Stimulated activated naive CD8-positive, alpha-beta T cell treated with anti-CD3 and anti-CD28 coated beads, Interleukin-15, Interleukin-2, amounts not matched to agents 100 ng/mL and 50 ng/mL, for 24 hours (primary cell): ENCODE results near the gene EDN3.

Experiments
- H3K27ac Mint-ChIP-seq: one replicate; pipeline ENCODE4 v1.8.0; 2021; ENCODE audit warnings: mild to moderate bottlenecking, mixed read lengths
- H3K27me3 Mint-ChIP-seq: one replicate; pipeline ENCODE4 v1.8.0; 2021; ENCODE audit warnings: mixed read lengths
- H3K36me3 Mint-ChIP-seq: one replicate; pipeline ENCODE4 v1.8.0; 2021; ENCODE audit warnings: low read depth, mixed read lengths
- H3K4me1 Mint-ChIP-seq: one replicate; pipeline ENCODE4 v1.8.0; 2021; ENCODE audit warnings: low read depth, mixed read lengths
- H3K4me3 Mint-ChIP-seq: one replicate; pipeline ENCODE4 v1.8.0; 2021; ENCODE audit warnings: mild to moderate bottlenecking, mixed read lengths
- H3K9me3 Mint-ChIP-seq: one replicate; pipeline ENCODE4 v1.8.0; 2021; ENCODE audit warnings: mixed read lengths

The EDN3 gene, protein sequence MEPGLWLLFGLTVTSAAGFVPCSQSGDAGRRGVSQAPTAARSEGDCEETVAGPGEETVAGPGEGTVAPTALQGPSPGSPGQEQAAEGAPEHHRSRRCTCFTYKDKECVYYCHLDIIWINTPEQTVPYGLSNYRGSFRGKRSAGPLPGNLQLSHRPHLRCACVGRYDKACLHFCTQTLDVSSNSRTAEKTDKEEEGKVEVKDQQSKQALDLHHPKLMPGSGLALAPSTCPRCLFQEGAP

DNA sequence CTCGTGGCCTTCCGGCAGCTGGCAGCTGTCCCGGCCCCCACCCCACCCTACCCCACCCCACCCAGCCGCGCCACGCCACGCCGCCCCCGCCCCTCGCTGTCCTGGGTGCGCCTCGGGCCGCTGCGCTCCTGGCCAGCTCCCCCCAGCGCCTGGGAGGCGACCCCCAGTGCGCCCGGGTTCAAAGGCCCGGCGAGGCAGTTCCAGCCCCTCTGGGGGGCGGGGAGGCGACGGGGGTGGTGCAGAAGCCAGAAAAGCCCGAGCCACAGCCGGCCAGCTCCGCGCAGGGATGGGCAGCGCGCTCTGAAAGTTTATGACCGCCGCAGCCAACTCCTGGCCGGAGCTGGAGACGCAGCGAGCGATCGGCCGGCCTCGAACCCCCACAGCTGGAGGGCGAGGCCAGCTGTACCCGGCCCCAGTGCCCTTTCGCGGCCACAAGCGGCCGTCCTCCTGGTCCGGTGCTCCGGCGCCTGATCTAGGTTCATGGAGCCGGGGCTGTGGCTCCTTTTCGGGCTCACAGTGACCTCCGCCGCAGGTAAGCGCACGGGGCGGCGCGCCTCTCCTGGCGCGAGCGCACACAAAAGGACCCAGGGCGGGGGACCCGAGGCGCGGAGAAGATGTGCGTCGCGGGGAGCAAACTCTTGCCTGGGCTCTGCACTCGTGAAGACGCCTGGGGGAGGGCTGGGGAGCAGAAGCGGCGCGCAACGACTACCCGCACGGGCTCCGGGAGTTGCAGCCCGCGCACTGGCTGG, at the start of gene EDN3:
TSS of gene EDN3 (plus strand) at position 279 of the 749 bp plus-strand sequence. CDS start at position 481, 202 bp downstream.
- Mint-ChIP-seq H3K36me3 (no peaks in the 10 kb centered on the region), H3K27me3 (peaks cover 52% of the 10 kb centered on the region), H3K27ac (no peak within 1 kb of the TSS), H3K4me1 (no peaks in the 10 kb centered on the region), H3K9me3 (no peaks in the 10 kb centered on the region), H3K4me3 (no peak within 1 kb of the TSS)

DNA sequence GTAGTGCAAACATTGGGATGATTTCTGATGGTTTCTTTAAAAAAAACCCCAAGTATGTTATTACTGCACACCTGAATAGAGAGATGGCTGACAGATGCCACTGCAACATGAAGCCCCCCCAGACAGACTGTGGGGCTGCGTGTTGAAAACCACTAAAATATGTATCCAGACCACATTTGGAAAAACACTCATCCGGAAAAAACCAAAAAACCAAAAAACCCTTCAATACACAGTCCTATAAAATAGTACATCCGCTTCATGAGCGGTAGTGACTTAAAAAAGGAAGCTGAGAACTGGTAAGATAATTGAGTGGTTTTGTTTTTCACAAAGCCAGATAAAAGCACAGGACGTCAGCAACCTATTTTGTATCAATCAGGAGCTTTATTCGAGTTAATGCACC, 47.1 kb upstream of the EDN3 start:
- Mint-ChIP-seq H3K27ac (peak overlapping the region; percentile 87), H3K27me3 (no peaks in the 10 kb centered on the region), H3K9me3 (peaks cover 15% of the 10 kb centered on the region), H3K36me3 (peaks cover 43% of the 10 kb centered on the region), H3K4me3 (peak overlapping the region; percentile 44), H3K4me1 (peaks cover 62% of the 10 kb centered on the region)

DNA sequence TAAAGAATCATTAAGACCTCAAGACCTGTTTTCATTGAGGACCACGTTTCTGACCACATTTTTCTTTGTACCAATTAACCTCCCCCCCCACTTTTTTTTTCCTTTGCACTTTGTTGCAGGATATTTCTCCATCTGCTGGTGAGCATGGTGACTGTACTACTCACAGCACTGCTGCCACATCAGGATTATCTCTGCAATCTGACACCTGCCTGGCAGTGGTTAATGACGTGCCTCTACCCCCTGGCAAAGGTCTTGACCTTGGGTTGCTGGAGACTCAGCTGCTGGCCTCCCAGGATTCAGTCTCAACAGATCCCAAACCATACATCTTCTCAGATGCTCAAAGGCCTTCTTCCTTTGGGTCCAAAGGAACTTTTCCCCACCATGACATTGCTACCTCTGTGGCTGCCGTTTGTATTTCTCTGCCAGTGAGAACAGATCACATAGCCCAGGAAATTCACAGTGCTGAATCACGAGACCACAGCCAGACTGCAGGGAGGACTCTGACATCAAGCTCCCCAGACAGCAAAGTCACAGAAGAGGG, 46.6 kb upstream of the EDN3 start:
- H3K9me3 Mint-ChIP-seq = peaks cover 15% of the 10 kb centered on the region
- H3K27ac Mint-ChIP-seq = peak overlapping the region; percentile 87
- no peaks in the 10 kb centered on the region for H3K27me3 Mint-ChIP-seq
- H3K4me1 Mint-ChIP-seq = peaks cover 62% of the 10 kb centered on the region
- peak overlapping the region; percentile 44 for H3K4me3 Mint-ChIP-seq
- peaks cover 43% of the 10 kb centered on the region for H3K36me3 Mint-ChIP-seq

DNA sequence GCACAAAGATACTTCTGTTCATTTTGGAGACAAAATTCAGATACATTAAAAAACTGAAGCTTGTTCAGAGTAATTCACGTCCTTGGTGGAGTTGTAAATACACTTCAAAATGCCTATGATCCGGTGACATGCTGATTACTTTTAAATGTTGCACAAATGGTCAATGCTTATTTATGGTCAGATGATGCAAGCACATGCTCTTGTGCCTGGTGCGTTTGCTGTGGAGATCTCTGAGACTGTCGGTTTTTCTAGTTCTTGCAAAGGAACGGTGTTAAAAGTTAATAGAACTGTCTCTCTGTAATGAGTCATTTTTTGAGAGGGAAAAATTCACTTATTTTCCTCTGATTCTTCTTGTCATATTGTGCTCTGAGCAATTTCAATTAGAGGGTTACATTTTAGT, 45.2 kb upstream of the EDN3 start:
- Mint-ChIP-seq H3K4me3 (no peak overlapping the region), H3K27me3 (no peaks in the 10 kb centered on the region), H3K36me3 (peaks cover 29% of the 10 kb centered on the region), H3K4me1 (peaks cover 60% of the 10 kb centered on the region), H3K9me3 (peaks cover 15% of the 10 kb centered on the region), H3K27ac (no peak overlapping the region)

DNA sequence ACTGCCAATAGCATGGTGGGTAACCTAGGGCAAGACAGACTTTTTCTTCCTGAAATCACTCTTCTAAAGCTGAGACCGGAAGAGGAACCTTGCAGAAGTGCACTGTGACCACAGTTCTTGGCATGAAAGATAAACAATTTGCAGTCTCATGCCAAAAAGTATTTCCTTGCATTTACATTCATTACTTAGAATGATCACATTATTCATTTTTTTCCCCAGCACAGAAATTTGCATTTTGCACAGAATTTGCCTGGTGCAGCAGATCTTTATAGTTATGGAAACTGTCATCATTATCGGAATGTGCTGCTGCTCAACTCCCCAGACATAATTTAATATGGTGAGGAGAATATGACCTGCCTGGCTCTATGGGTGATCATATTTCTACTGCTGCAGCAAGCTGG, 42.2 kb upstream of the EDN3 start:
- H3K4me3 Mint-ChIP-seq = no peak overlapping the region
- no peaks in the 10 kb centered on the region for H3K9me3 Mint-ChIP-seq
- no peaks in the 10 kb centered on the region for H3K27me3 Mint-ChIP-seq
- H3K36me3 Mint-ChIP-seq = peaks cover 6% of the 10 kb centered on the region
- peak overlapping the region; percentile 29 for H3K27ac Mint-ChIP-seq
- H3K4me1 Mint-ChIP-seq = peaks cover 37% of the 10 kb centered on the region

DNA sequence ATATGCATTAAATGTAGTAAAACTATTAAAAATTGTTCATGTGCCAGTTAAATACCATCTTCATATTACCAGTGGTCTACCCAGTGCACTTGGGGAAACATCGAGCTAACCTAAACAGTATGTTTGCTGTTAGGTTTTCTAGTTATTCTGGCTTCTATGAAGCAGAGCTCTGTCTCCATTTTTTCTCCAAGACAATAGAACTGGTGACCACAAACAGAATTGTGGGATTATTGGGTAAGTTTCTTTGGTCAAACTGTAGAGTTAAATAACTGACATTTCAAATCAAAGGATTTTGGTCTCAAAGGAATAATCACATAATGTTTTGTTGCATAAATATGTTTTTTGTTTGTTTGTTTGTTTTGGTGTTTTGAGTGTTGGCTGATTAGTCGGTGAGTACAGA, 40.5 kb upstream of the EDN3 start:
- Mint-ChIP-seq H3K4me1 (peaks cover 20% of the 10 kb centered on the region), H3K4me3 (no peak overlapping the region), H3K36me3 (no peaks in the 10 kb centered on the region), H3K27me3 (no peaks in the 10 kb centered on the region), H3K9me3 (no peaks in the 10 kb centered on the region), H3K27ac (no peak overlapping the region)

DNA sequence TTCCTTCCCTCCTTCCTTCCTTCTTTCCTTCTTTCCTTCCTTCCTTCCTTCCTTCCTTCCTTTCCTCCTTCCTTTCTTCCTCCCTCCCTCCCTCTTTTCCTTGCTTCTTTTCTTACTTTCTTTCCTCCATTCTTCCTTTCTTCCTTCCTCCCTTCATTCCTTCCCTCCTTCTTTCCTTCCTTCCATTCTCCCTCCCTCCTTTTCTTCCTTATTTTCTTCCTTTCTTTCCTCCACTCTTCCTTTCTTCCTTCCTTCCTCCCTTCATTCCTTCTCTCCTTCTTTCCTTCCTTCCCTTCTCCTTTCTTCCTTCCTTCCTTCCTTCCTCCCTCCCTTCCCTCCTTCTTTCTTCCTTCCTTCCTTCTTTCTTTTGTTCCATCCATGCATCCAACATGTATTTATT, 35.1 kb upstream of the EDN3 start:
- Mint-ChIP-seq H3K9me3 (no peaks in the 10 kb centered on the region), H3K4me3 (no peak overlapping the region), H3K27ac (no peak overlapping the region), H3K4me1 (peaks cover 9% of the 10 kb centered on the region), H3K36me3 (no peaks in the 10 kb centered on the region), H3K27me3 (peaks cover 24% of the 10 kb centered on the region)

DNA sequence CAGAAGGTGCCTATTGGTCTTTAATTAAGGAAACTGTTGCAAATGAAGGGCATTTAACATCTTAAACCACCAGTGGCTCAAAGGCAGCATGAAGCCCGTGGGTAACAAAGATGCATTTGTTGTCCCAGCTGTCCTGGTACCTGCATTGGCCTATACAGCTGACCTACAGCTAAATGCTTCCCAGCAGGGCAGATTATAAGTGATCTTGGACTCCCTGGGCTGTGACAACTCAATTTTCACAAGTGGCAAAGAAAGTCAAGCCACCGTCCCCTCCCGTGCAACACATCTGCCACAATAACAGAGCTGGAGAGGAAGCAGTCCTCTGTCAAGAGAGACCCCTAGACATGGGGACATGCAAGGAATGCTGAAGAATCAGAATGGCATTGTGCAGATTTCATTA, 31.5 kb upstream of the EDN3 start:
- Mint-ChIP-seq H3K27ac (no peak overlapping the region), H3K36me3 (no peaks in the 10 kb centered on the region), H3K9me3 (no peaks in the 10 kb centered on the region), H3K27me3 (peaks cover 24% of the 10 kb centered on the region), H3K4me1 (peaks cover 16% of the 10 kb centered on the region), H3K4me3 (no peak overlapping the region)

DNA sequence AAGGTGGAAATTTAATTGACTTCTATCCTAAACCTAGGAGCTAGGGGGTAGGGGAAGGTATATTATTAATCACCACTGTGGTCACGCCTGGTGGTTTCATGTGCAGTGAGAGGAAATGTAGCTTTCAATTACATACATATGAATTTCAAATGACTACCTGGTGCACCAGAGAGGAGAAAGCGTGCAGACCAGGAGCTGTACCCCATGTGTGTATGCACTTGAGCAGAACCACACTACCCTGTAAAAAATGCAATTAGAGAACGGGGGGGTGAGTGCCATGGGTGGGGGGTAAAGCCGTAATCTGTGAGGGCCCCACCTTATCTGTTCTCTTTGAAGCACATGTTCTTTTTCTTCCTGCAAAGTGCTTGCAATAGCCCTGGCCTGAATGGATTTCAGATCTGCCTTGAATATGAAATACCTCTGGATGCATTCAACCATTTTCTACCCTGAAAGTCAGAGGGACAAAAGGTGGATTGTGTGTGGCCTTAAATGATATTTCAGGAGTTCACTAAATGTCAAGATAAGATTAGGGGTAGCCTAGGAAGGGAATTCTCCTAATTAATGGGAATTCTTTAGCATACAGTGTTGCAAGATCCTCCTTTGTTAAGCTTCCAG, 30.9 kb upstream of the EDN3 start:
- no peaks in the 10 kb centered on the region for H3K9me3 Mint-ChIP-seq
- H3K4me1 Mint-ChIP-seq = peaks cover 22% of the 10 kb centered on the region
- no peak overlapping the region for H3K4me3 Mint-ChIP-seq
- peaks cover 27% of the 10 kb centered on the region for H3K27me3 Mint-ChIP-seq
- no peak overlapping the region for H3K27ac Mint-ChIP-seq
- no peaks in the 10 kb centered on the region for H3K36me3 Mint-ChIP-seq

DNA sequence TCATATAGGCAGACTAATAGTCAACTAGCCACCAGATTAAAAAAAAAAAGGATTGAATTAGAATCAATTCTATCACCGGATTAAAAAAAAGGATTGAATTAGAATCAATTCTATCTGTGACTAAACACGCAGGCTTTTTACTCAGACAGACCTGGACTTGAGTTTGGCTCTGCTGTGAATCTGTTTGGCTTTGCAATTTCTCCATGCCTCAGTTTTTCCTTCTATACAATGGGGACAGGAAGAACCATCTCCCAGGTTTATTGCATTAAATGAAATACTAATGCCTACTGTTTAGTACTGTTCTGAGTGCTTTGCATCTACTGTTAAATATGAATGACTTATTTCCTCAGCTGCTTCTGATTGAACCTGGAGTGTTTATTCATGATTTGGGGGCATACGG, 30.0 kb upstream of the EDN3 start:
- Mint-ChIP-seq H3K4me1 (peaks cover 22% of the 10 kb centered on the region), H3K27ac (no peak overlapping the region), H3K36me3 (no peaks in the 10 kb centered on the region), H3K9me3 (no peaks in the 10 kb centered on the region), H3K4me3 (no peak overlapping the region), H3K27me3 (peaks cover 26% of the 10 kb centered on the region)

DNA sequence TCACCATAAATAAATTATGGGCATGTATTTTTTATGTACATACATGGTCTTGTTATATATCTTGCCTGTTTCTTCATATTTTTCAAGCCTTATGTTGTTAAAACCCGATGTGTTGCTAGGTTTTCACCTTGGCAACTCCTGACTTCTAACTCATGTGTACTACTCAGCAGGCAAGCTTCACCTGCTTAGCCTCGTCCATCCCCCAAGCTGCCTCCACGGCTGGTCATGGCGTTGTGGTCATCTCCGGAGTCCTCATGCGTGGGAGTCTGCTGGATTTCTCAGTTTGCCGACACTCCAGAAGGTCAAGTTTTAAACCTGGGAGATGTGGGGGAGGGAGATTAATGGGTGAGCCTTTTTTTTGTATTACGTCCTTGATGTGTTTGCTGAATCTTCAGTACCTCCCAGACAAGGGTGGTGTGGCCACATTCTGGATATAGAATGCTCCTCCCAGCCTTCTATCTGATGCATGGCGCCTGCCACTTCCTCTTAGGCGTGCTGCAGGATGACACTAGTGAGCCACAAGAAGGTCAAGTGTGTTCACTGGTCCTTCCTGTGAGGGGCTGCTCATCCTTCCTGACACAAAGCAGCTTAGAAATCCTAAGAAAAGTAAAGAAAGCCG, 26.6 kb upstream of the EDN3 start:
- peaks cover 22% of the 10 kb centered on the region for H3K4me1 Mint-ChIP-seq
- H3K27ac Mint-ChIP-seq = no peak overlapping the region
- H3K36me3 Mint-ChIP-seq = no peaks in the 10 kb centered on the region
- no peaks in the 10 kb centered on the region for H3K9me3 Mint-ChIP-seq
- H3K27me3 Mint-ChIP-seq = peaks cover 3% of the 10 kb centered on the region
- no peak overlapping the region for H3K4me3 Mint-ChIP-seq

DNA sequence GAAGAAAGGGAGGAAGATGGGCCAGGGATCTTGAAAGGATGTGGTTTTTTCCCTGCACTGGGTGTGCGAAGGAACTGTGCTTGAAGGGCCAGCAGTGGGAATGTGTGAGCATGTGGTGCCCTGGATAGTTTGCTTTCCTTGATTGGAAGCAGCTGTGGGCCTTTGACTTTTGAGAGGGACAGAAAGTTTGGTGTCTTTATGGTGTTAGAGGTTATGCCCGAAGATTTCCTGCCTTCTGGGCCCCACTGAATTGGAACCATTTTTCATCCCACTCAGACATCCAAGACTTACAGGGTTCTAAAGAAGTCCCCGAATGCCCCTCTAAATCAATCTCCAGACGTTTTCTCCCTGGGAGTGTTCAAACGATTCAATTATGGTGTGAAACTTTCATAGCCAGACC, 23.5 kb upstream of the EDN3 start:
- Mint-ChIP-seq H3K36me3 (no peaks in the 10 kb centered on the region), H3K27ac (no peak overlapping the region), H3K4me3 (no peak overlapping the region), H3K4me1 (peaks cover 14% of the 10 kb centered on the region), H3K27me3 (peaks cover 3% of the 10 kb centered on the region), H3K9me3 (no peaks in the 10 kb centered on the region)

DNA sequence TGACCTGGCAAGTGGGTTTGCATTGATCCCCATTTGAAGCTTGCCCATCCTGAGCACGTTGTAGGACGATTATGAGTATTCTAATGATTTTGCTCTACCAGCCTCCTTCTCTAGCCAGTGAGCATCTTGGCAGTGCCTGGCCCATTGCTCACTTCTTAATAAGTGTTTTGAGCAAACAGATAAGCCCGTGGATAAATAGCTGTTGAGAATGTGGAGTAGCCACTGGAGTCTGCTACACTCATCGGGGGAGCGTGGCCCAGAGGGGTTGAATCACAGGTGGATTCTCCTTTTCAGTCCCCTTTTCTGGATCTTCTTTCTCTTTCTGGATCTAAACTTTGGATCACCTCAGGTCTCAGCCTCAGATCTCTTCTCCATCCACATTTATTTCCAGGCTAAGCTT, 15.9 kb upstream of the EDN3 start:
- no peaks in the 10 kb centered on the region for H3K36me3 Mint-ChIP-seq
- H3K27me3 Mint-ChIP-seq = peaks cover 5% of the 10 kb centered on the region
- H3K4me1 Mint-ChIP-seq = no peaks in the 10 kb centered on the region
- H3K27ac Mint-ChIP-seq = no peak overlapping the region
- no peaks in the 10 kb centered on the region for H3K9me3 Mint-ChIP-seq
- H3K4me3 Mint-ChIP-seq = no peak overlapping the region

DNA sequence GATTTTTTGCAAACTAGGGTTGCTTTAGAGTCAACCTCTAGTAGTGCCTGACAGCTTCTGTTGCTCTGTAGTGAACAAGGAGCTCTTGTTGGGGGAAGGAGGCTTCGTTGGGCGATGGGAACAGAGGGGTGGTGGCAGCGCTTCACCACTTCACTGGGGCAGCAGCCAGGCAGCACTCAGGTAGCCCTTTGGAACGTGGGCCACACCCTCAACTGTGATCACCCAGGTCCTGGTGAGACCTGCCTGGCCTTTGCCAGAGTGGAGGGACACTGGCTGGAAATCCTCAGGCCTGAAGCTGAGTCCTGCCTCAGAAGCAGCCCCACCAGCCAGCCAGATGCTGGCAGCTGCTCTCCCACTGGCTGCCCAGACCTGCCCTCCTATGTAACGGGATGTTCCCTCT, 10.4 kb upstream of the EDN3 start:
- Mint-ChIP-seq H3K4me3 (no peak overlapping the region), H3K4me1 (no peaks in the 10 kb centered on the region), H3K27me3 (no peaks in the 10 kb centered on the region), H3K36me3 (no peaks in the 10 kb centered on the region), H3K9me3 (no peaks in the 10 kb centered on the region), H3K27ac (no peak overlapping the region)
